Kasumi-1 (cell line): ENCODE data around the gene CAMK2A.

ENCODE experiments used
- DNase-seq, 2 experiments: peaks; one replicate each; lab custom pipeline; 2025; lab: John Stamatoyannopoulos, UW

Gene CAMK2A

GRCh38 chr5:150316320-150316719 lies 26.7 kb upstream of the CAMK2A start:
- no peak for DNase-seq

DNA sequence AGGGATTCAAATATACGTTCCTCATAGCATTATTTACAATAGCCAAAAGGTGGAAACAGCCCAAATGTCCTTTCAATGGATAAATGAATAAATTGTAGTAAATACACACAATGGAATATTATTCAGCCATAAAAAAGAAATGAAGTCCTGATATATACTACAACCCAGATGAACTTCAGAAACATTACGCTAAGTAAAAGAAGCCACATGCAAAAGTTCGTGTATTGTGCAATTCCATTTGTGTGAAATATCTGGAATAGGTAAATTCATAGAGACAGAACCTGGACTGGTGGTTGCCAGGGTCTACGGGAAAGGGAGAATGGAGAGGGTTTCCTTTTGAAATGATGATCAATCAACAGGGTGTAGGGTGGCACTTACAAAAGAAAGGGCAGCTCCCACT lies 25.7 kb upstream of the CAMK2A start:
- DNase-seq: no peak

- DNase-seq: no peak
Observed at GRCh38 chr5:150313921-150314716, 24.5 kb upstream of the CAMK2A start.

DNA sequence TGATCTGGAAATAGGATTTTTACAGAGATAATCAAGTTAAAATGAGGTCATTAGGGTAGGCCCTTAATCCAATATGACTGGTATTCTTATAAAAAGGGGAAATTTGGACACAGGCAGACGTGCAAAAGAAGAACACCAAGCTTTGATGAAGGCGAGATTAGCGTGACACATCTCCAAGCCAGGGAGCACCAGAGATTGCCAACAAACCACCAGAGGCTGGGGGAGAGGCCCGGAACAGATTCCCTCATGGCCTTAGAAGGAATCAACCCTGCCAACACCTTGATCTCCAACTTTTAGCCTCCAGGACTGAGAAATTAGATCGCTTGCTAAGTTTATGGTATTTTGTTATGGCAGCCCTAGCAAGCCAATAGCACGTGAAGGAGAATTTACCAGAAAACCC lies 23.9 kb upstream of the CAMK2A start:
- DNase-seq: no peak

GRCh38 chr5:150312518-150312917 lies 22.9 kb upstream of the CAMK2A start:
- no peak for DNase-seq

DNA sequence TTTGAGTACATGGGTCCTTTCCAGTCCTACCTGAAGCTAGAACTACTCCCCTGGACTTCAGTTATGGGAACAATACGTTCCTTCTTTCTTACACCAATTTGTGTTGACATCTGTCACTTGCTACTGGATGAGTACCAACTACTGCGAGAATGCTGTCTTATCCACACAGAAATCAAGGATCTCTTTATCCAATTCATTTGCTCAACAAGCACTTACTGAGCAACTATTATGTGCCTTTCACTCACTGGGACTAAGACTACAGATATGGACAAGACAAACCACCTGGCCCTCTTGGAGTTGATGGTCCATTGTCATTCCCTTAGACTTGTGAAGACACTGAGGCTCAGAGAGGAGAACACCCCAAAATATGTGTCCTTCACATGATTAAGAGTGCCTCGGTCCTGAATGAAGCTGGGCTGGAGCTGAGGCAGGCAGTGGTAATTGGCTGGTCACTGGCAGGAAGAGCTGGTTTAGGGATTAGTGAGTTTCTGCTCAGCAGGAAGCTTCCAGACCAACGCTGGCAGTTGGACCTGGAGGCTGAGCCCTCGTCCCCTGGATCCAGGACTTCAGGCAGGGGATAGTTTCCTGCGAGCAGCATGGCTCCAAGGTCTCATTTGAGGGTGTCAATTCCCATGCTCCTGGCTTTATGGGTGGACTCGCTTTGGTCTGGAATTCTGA lies 21.6 kb upstream of the CAMK2A start:
- no peak for DNase-seq

GRCh38 chr5:150310246-150310645 lies 20.7 kb upstream of the CAMK2A start:
- DNase-seq: no peak

GRCh38 chr5:150309886-150310239 lies 20.3 kb upstream of the CAMK2A start:
- no peak for DNase-seq

DNA sequence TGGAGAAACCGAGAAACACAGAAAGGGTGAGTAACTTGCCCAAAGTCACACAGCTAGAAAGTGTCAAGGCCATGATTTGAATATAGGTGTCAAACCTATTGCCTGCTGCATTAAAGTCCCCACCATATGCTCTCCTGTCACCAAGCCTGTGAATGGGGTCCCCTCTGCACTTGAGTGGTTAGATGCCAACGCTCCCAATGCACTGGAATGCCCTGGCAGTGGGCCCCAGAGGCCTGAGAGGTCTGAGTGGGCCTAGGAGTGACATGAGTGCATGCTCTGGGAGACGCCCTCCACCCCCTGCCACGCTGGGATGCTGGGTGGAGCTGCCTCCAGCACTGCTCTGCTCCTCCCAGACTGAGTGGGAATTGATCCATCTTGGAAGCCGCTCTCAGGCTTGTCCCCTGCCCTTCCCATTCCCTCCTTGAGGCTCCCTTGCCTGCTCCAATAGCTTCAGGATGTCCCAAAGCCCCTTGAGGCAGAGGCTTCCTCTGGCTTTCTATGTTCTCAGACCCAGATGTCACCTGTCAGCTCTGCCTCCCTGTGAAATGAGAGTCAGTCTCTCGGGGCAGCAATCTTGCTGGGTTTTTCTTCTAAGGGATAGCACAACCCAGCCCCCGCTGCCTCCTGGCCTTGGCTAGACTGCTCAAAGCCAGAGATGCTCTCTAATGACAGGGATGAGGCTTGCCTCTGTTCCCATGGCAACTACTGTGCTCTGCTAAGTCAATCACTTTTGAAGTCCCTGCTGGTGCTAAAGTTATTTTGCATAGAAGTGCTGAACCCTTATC lies 19.7 kb upstream of the CAMK2A start:
- no peak for DNase-seq

GRCh38 chr5:150307617-150308426 lies 18.2 kb upstream of the CAMK2A start:
- DNase-seq: no peak

DNA sequence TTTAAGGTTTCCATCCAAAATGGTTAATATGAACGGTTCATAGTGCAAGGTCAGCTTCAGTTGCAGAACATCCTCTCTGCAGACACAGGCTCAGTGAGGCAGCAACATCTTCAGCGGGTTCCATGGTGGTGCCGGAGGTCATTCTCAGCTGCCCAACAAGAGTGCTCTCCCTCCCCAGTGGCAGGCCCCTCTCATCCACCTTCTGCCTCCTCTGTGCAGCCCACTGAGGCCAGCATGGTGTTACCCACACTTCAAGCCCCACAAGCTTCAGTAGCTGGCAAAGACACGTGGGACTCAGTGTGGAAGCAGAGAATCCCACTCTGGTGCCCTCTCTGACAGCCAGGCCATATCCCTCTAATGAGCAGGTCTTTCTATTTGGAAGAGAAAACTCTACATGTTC lies 17.2 kb upstream of the CAMK2A start:
- no peak for DNase-seq

GRCh38 chr5:150305557-150305956 lies 16.0 kb upstream of the CAMK2A start:
- no peak for DNase-seq

DNA sequence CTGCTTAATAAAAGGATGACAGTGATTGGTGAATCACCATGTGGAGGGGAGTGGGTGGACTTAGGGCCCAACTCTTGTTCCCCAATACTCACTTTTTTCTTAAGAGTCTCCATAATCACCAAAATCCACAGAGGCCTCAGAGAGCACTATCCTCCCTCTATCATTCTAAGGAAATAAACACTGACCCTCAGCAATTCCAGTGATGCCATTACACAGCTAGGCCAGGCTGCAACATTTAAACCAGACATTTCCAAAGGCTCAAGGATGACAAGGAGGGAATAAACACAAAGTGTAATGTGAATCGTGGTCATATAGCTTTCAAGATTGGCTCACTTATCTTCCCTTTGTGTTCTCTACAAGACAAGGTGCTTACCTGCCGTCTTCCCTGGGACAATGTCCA lies 15.5 kb upstream of the CAMK2A start:
- no peak for DNase-seq

GRCh38 chr5:150304481-150305081 lies 15.0 kb upstream of the CAMK2A start:
- no peak for DNase-seq

- DNase-seq: no peak
Observed at GRCh38 chr5:150303660-150304386, 14.2 kb upstream of the CAMK2A start.

DNA sequence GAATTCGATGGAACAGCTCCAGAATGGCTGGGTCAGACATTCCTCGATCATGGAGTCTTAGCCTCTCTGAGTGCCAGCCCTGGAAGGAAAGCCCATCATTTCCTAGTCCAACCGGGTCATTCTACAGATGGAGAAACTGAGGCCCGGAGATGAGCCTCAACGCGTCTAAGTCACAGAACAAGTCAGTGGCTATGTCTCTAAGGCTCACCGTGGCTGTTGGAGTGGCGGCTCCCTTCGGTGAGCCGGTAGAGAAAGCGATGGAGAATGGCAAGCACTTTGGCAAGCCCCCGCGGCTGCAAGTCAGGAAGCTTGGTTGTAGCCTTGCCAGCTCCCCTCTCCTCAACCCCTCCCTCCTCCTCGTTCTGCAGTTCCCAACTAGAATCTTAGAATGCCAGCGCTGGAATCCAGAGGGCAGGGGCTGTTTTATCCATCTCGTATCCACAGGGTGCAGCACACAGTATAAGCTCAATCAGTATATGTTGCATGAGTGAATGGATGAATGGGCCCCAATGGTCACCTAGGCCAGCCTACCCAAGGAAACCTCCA lies 13.6 kb upstream of the CAMK2A start:
- no peak for DNase-seq

- DNase-seq: no peak
Observed at GRCh38 chr5:150302301-150303069, 12.9 kb upstream of the CAMK2A start, which contains the start of gene ARSI. Gene ARSI, minus strand, starts transcription at chr5:150302905. Its CDS starts 532 bp downstream, at chr5:150302373.

GRCh38 chr5:150301901-150302300 lies 12.3 kb upstream of the CAMK2A start:
- DNase-seq: no peak

DNA sequence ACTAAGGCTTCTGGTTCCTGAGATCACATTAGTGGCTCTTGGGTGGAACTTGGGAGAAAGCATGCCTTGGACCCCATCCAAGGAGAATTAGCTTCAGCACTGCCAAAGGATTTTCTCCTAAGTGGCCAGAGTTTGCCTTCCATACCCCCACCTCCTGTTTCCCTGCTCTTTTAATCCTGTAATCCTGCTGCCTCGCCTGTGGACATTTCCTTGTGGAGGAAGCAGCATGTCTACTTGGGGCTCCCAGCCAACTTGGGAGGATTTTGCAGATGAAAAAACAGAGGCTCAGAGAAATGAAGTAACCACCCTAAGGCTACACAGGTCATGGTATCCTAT lies 11.6 kb upstream of the CAMK2A start:
- no peak for DNase-seq
